AG04450 (cell line): ENCODE results near the gene ZNF83. TPM values are rescaled to one million over a fixed set of nuclear protein-coding genes. Genes with fewer than 3 reads are reported as not detected.
"Not testable (repeated sequence)": the region's sequence is repeated elsewhere in the genome, so short reads cannot be mapped to it uniquely, and the experiment has no call there.

Experiments used
- CTCF ChIA-PET: fragments of 300-600, 350-600 bp; formaldehyde crosslinking; extraction: SDS; loops from one replicate; lab custom pipeline; 2022; ENCODE audit warnings: antibody characterized with exemption, inconsistent platforms; lab: Charles Lee
- POLR2A ChIA-PET: fragments of 350-600 bp; formaldehyde crosslinking; extraction: SDS; loops from one replicate; lab custom pipeline; 2021; ENCODE audit warnings: antibody characterized with exemption, inconsistent platforms; lab: Yijun Ruan, JAX
- DNase-seq: peaks from one replicate; pipeline ENCODE4 v3.0.0-alpha.2; 2011; ENCODE audit warnings: low read depth, low spot score
- H3K27ac ChIP-seq: one replicate; pipeline ENCODE4 v1.5.1; 2012; ENCODE audit warnings: low read depth, low read length, control low read depth
- H3K27me3 ChIP-seq: one replicate; pipeline ENCODE4 v1.6.0; 2012; ENCODE audit warnings: low read length; ENCODE audit not compliant: control insufficient read depth, insufficient read depth
- H3K4me3 ChIP-seq: 2 replicates; pipeline ENCODE4 v1.5.1; 2011; ENCODE audit warnings: mild to moderate bottlenecking, low read depth, low read length, control low read depth
- H3K9me3 ChIP-seq: 2 replicates; pipeline ENCODE4 v1.5.1; 2012; ENCODE audit warnings: low read length; ENCODE audit not compliant: control insufficient read depth, insufficient read depth
- CTCF ChIP-seq: IDR thresholded peaks from 2 replicates; pipeline ENCODE4 v1.5.1; 2011; ENCODE audit warnings: low read depth, low read length, control low read depth, inconsistent platforms
- polyA plus RNA-seq: library from polyadenylated mRNA; depleted of rRNA; stranded (reverse); fragments of >200 nt; gene quantifications from 2 replicates; pipeline ENCODE4 v1.2.3, GENCODE V29; 2011

ZNF83 gene
- polyA plus RNA-seq, 1 experiment: 53.1 TPM

DNA sequence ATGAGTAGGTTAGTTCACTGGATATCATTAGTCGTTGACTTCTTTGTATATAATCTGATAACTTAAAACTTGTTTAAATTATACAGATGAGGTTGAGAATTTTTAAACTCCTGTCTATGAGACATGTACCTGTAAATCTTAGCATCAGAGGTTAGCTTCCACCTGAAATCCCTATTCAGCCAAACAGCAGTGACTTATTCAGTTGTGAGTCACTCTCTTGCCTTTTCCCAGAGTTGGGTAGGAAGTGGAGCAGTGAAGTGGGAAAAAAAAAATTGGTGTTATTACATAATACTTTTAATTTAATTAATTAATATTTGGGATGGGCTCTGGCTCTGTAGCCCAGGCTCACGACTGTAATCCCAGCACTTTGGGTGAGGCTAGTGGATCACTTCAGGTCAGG is 35.2 kb downstream of the ZNF83 start:
- POLR2A ChIA-PET: no interaction called here
- Histone ChIP-seq H3K27me3 (no peaks in the 10 kb centered on the region), H3K9me3 (peaks cover 38% of the 10 kb centered on the region), H3K4me3 (no peak overlapping the region), H3K27ac (no peak overlapping the region)
- no peak for TF ChIP-seq CTCF
- CTCF ChIA-PET: interaction anchor here (1.3 to 1.6 kb wide), 2 partner anchors 13 to 20 kb away, joined by 5 to 7 read pairs; no protein-coding TSS in a partner anchor
- no peak for DNase-seq

DNA sequence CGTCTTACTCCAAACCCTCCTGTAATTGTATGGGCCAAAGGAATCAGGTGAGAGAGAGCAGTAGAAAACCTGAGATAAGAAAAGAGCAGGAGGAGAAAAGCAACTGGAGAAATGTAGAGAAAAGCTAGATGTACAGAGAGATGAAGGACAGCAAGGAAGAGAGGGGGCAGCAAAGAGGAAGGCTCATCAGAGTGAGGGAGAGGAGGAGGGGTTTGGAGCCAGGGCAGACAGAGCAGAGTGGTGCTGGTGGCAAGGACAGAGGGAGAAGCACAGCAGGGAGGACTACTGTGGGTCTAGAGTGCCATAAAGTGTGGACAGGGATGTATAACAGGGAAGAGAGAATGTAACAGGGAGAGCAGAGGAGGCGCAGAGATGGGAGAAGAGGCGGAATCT is 36.2 kb downstream of the ZNF83 start:
- CTCF ChIA-PET: interaction anchor here (0.6 to 1.6 kb wide), 4 partner anchors 12 to 75 kb away, joined by 3 to 7 read pairs (median 4); no protein-coding TSS in a partner anchor
- peak overlapping the region; percentile 60 for H3K4me3 ChIP-seq
- H3K9me3 ChIP-seq: peaks cover 39% of the 10 kb centered on the region
- POLR2A ChIA-PET, H3K27me3 ChIP-seq, H3K27ac ChIP-seq, DNase-seq: not testable (repeated sequence)

- CTCF ChIA-PET: interaction anchor here (0.8 to 1.6 kb wide), 3 partner anchors 11 to 30 kb away, joined by 3 to 7 read pairs (median 5); no protein-coding TSS in a partner anchor
- H3K27ac ChIP-seq: peak overlapping the region; percentile 52
- peak; percentile 38; the same call in 1 of the 2 replicates for TF ChIP-seq CTCF
Observed at GRCh38 chr19:52601025-52601973, 36.9 kb downstream of the ZNF83 start.

DNA sequence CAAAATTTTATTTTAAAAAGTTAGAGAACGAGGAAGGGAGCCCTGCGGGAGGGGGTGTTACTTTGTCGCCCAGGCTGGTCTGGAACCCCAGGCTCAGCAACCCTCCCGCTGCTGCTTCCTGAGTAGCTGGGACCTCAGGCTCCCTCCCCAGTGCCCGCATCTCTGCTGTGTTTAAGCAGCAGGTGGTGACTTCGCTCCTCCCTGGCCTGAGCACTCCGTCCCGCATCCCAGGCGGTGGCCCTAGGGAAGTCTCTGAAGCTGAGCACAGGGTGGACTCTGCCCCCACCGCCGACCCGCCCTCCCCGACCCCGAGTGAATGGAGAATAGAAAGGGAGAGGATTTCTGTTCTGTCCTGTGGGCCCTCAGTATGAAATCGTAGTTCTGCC is 37.5 kb downstream of the ZNF83 start:
- ChIA-PET POLR2A (no interaction called here), CTCF (no interaction called here)
- Histone ChIP-seq H3K9me3 (peaks cover 31% of the 10 kb centered on the region), H3K27ac (peak overlapping the region; percentile 52), H3K4me3 (peak overlapping the region; percentile 60), H3K27me3 (no peaks in the 10 kb centered on the region)
- no peak for TF ChIP-seq CTCF
- DNase-seq: no peak

More at GRCh38 chr19:52601025-52601973, 36.9 kb downstream of the ZNF83 start:
- Histone ChIP-seq H3K9me3 (peaks cover 34% of the 10 kb centered on the region), H3K4me3 (peak overlapping the region; percentile 60), H3K27me3 (no peaks in the 10 kb centered on the region)
- peak; percentile 74 for DNase-seq
- POLR2A ChIA-PET: no interaction called here

GRCh38 chr19:52599241-52599640 is 38.9 kb downstream of the ZNF83 start:
- no peaks in the 10 kb centered on the region for H3K27me3 ChIP-seq
- ChIA-PET POLR2A (no interaction called here), CTCF (no interaction called here)
- H3K9me3 ChIP-seq: peaks cover 27% of the 10 kb centered on the region
- no peak overlapping the region for H3K27ac ChIP-seq
- H3K4me3 ChIP-seq: no peak overlapping the region
- DNase-seq: no peak
- no peak for TF ChIP-seq CTCF

DNA sequence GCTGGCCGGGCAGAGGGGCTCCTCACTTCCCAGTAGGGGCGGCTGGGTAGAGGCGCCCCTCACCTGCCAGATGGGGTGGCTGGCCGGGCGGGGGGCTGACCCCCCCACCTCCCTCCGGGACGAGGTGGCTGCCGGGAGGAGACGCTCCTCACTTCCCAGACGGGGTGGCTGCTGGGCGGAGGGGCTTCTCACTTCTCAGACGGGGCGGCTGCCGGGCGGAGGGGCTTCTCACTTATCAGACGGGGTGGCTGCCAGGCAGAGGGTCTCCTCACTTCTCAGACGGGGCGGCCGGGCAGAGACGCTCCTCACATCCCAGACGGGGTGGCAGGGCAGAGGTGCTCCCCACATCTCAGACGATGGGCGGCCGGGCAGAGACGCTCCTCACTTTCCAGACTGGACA is 44.7 kb downstream of the ZNF83 start:
- CTCF ChIA-PET, H3K4me3 ChIP-seq, POLR2A ChIA-PET, H3K27ac ChIP-seq, H3K27me3 ChIP-seq, DNase-seq: not testable (repeated sequence)
- H3K9me3 ChIP-seq: peaks cover 22% of the 10 kb centered on the region
